ENCODE results near the gene UCHL3.

Gene UCHL3

DNA sequence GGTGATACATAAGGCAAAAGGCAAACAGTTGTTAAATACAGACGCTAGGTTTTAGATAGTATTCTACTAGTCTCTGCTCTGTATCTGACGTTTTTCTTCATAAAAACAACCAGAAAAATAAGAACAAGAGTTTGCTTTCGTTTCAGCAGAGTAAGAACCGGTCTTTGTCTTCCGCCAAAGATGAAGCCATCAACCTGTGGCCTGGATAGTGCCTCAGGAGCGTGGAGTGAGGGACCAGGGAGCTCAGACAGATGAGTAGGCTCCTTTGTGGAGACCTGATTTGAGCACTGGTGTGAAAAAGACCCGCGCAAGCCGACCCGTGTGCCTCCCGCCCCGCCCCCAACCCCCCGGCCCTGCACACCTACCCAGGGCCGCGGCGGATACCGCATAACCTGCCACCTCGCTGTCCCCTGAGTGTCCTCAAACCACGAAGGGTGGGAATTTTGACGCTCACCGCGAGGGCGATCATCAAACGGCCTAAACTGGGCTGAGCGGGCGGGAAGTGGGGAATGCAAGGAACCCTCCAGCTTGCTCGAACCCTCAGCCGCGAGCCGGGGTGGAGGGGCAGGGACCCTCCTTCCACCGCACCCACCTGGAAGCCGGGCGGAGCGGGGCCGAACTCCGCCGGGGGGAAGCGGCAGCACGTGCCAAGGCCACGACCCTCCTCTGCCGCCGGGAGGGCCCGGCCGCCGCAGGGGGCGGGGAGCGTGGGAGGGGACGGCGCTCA is 85.7 kb downstream of the UCHL3 start:
- peak; percentile 44 for DNase-seq

DNA sequence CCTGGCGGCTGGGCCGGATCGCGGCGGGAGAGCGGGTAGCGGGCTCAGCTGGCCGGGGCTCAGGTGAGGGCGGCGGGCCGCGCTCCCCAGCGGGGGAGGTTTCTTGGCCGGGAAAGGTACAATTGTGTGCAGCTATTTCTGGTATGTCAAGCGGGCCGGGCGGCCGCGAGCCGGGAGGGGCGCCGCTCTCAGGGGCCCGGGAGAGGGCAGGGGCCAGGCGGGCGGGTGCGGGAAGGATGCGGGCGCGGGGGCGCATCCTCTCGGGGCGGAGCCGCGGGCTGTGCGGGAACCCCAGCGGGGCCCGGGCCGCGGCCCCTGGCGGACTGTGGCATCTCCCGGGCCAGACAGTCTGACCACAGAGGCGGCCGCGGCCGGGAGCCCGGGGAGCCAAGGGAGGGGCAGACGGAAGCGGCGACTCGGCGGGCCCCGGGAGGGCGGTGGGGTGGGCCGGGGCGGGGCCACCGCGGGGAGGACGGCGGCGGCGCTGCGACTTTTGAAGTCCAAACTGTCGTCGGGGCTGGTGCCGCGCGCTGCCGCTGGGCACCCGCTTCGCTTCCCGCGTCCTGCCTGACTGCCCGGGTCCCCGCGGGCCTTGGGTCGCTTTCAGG is 86.3 kb downstream of the UCHL3 start, which contains the start of gene LMO7:
TSS of gene LMO7 (plus strand) at position 503 of the 608 bp plus-strand sequence. CDS start 328 bp downstream, outside the sequence.
- peak; percentile 68 for DNase-seq

DNA sequence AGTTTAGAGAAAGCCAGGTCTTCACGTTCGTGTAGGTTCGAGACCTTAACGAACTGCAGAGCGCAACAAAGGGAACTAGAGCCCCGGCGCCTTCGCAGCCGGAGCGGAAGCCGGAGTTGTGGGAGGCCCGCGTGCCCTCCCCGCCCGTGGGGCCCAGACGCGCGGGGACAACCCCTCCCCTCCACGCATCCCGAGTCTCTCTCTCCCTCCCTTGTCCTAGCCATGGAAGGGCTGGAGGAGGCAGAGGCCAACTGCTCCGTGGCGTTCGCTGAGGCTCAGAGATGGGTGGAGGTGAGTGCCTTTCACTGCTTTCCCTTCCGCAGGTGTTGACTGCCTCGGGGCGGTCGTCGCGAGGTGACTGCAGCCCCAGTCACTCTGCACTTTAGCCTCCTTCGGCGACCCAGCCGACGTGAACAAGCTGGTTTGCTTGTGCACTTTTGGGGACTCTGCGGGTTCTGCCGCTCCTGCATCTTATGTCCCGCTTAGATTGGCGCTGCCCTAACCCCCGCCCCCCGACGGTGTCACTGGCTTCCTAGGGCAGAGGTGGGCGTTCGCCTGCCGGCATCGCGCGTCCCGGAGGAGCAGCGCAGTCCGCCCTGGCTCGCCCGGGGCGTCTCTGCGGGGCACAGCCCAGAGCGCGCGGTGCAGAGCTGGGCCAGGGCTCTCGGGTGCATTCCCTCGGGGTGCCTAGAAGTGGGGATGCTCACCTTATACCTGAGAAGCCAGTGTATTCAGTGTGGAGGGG is 87.0 kb downstream of the UCHL3 start:
- DNase-seq, result peak; percentile 56

DNA sequence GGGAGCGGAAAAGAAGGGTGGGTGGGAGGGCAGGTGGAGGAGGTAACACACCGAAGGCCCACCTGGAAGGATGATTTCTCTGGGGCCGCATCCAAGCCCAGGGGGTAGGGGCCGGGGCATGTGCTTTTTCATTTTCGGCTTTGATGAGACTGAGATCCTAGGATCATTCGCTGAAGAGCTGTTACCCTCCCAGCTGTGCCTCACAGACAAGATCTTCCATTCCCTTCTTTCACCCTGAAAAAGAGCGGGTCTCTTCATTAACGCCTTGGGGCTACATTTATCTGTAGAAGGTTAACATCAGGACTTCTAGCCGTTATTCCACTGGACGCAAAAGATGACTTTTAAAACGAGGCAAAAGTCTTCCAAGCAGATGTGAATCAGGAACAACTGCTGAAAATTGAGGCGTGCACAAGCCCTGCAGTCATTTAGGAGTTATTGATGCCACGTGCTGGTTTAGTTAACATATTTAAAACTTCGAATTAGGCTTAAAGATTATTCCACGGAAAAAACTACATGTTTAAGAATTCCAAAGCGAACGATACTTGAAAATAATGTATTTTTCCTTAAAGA is 87.7 kb downstream of the UCHL3 start:
- no peak for DNase-seq

DNA sequence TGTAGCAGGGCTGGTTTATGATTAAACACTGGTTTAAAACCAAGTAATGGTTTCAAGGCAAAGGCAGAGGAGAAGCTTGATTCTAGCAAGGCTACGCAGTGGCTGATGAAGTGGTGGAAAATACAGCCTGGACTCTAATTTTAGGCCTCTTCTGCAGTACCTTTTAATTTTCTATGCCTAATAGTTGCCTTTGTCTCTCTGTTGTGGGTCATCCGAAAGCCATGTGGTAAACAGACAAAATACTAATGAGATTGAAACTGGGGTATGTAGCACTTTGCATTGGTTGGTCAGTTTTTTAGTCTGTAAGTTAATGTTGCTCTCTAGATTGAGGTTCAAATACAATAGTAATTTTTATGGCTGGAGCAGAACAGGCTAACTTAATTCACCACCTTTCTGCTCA is 89.9 kb downstream of the UCHL3 start:
- DNase-seq, result no peak

DNA sequence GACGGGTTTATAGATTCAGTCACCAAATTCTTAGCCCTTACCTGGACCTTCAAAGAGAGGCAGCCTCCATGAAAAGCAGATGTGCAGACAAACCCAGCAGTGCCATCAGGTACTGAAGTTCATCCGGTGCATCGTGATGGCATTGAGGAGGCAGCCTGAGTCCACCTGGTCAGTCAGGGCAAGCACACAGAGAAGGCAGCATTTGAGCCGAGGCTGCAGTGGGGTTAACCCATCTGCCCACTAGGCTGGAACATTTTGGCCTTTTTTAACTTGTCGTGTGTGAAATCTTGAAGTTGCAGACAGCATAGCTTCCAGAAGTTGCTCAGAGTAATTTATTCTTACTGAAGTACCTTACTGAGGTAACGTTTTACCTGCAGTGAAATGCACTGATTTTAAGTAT is 91.4 kb downstream of the UCHL3 start:
- DNase-seq, result no peak

DNA sequence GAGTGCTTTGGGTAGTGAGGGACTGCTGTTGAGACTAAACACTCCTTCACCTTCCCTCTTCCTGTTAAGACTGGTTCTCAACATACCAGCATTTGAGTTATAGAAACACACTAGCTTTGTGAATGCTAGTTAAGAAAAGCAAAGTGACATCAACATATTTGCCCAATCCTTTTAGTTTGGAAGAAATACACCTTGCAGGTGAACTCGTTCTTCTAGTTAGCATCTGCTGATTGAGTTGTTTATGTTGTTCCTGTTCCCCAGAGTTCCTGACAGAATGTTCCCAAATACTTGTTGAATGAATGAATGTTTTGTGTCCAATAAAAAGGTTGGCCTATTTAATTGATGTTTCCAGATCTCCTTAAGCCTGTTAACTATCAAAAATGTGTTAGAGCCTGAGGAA is 93.6 kb downstream of the UCHL3 start:
- DNase-seq, result no peak

DNA sequence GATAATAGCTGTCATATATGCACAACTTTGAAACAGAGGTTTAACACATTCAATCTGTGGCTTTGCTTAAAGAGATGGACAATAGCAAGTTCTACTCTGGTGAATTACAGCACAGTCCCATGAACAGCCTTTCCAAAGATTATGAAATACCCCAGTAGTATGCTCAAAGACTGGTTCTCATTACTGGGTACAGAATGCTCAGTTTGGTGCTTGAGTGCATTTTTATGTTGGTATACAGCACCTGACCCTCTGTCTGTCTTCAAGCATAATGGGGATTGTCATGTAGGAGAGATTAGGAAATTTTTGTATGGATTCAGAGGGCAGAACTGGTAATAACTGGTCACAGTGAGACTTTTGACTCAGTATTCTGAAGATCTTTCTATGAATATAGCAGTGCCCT is 94.1 kb downstream of the UCHL3 start:
- DNase-seq, result no peak

DNA sequence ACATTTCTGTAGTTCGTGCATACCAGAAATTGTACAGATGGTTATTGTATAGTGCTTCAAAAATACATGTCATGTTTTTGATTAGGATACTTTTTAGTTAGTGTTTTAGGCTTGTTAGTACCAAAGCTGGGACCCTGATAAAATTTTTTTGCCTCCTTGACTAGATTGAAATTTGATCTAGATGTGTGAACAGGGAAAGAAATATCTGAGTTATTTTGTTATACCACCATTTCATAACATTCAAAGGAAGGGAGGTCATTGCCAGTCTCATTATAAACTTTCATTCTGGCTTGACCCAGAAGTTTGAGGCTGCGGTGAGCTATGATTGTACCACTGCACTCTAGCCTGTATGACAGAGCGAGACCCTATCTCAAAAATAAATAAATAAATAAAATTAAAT is 95.5 kb downstream of the UCHL3 start:
- no peak for DNase-seq

DNA sequence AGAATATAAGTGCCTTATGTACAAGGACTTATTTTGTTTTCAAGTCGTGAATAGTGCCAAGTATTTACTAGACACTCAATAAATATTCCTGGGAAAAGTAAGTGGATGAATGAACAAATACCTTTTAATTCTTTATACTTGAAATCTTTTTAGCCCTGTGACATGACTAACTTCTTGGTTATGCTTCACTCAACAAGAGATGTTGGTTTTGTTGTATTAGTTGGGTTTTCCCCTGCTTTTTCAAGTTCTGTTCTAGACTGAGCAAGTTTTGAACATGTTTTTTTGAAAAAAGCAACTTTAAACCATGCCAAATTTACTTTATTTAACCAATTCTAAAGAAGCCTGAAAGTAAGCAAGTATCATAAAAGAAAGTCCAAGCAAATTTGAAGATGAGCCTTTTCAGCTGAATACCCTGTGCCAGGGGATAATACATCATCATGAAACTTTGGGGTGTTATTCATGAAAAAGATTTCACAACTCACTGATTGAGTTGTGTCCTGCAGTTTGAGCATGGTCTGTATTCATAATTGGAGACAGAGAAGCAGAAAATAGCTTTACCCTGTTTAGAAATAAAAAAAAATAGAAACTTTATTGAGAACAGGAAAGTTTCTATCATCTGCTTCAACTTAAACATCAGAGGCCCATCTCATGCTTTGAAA is 97.7 kb downstream of the UCHL3 start:
- DNase-seq, result no peak

DNA sequence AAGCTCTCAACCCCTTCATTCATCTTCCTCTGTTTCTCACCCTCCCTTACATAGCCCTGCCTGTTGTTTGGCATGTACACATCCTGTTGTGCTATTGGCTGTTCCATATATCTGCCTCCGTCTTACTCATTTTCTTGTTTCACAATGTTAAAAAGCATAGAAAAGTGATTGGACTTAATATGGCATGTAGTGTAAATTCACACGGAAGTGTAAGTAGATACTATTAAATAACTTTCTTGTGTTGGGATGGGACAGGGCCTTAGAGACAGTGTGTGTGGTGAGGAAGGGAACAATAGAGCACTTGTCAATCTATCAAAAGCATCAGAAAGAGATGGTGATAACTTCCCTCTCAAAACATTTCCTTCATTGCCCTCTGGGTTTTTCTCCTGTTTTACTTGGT is 98.9 kb downstream of the UCHL3 start:
- DNase-seq, result no peak

DNA sequence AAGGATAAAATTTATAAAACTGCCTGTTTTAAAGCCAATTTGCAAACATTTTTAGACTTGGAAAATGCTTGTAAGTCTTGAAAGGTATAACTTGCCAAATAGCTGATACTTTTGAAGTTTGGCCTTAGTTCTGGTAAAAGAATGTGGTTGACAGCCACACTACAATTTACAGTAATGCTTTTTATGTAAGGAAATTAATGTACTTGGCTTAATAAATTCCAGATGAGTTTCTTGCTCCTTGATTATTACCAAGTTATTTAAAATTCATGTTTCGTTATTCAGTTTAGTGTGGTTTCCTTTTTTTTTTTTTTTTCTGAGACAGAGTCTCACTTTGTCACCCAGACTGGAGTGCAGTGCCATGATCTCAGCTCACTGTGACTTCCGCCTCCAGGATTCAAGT is 101.4 kb downstream of the UCHL3 start:
- no peak for DNase-seq

DNA sequence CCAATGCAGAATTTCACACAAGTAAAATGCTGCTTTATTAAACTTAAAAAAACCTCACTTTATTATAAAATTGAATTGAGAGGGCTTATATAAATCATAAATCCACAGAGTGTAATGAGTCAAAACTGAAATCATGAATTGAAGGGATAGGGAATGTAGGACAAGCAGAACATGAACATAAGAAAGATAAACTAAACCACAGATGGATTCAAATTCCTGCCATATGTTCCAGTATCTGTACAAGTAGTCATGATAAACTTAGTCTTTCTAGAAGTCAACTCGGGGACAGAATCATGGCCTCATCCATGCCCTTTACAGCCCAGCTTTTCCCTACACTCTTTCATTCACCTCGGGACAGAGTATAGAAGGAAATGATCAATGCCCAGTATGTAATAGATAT is 103.1 kb downstream of the UCHL3 start:
- DNase-seq, result no peak

All from NCI-H82 (cell line).